Endometrium (tissue), 2 donors: ENCODE results near the gene SH3D19.
A peak's percentile ranks its signal among the peaks of the same experiment; 100 is the strongest.
"Not testable (repeated sequence)": the region's sequence is repeated elsewhere in the genome, so short reads cannot be mapped to it uniquely, and the experiment has no call there.

Source experiments
- FAIRE-seq: peaks from 2 replicates; lab custom pipeline; 2012; peaks lifted over from hg19 to GRCh38; lab: Jason Lieb, UNC
- donor health status: control.
- donor health status: control.

SH3D19 gene

GRCh38 chr4:151147000-151147399 lies 178.4 kb downstream of the SH3D19 start:
- FAIRE-seq = no peak

- FAIRE-seq = no peak
Measured at GRCh38 chr4:151144329-151145072, 180.9 kb downstream of the SH3D19 start.

- FAIRE-seq = no peak
Measured at GRCh38 chr4:151143811-151144210, 181.6 kb downstream of the SH3D19 start.

GRCh38 chr4:151143162-151143561 lies 182.2 kb downstream of the SH3D19 start:
- no peak for FAIRE-seq

GRCh38 chr4:151142758-151143157 lies 182.6 kb downstream of the SH3D19 start:
- no peak for FAIRE-seq

GRCh38 chr4:151139814-151140213 lies 185.6 kb downstream of the SH3D19 start:
- FAIRE-seq = no peak

GRCh38 chr4:151136048-151136447 lies 189.4 kb downstream of the SH3D19 start:
- FAIRE-seq = not testable (repeated sequence)

- no peak for FAIRE-seq
Measured at GRCh38 chr4:151133311-151133710, 192.1 kb downstream of the SH3D19 start.

- no peak for FAIRE-seq
Measured at GRCh38 chr4:151129796-151130195, 195.6 kb downstream of the SH3D19 start.

- peak; percentile 89 for FAIRE-seq
Measured at GRCh38 chr4:151117371-151117962, 207.9 kb downstream of the SH3D19 start.

GRCh38 chr4:151114986-151115385 lies 210.4 kb downstream of the SH3D19 start:
- no peak for FAIRE-seq

GRCh38 chr4:151114338-151114737 lies 211.1 kb downstream of the SH3D19 start:
- no peak for FAIRE-seq

GRCh38 chr4:151110236-151110635 lies 215.2 kb downstream of the SH3D19 start:
- no peak for FAIRE-seq

GRCh38 chr4:151107063-151107462 lies 218.3 kb downstream of the SH3D19 start:
- FAIRE-seq = no peak

GRCh38 chr4:151105454-151106032 lies 219.9 kb downstream of the SH3D19 start:
- no peak for FAIRE-seq

- no peak for FAIRE-seq
Measured at GRCh38 chr4:151104621-151105020, 220.8 kb downstream of the SH3D19 start.

- FAIRE-seq = no peak
Measured at GRCh38 chr4:151103758-151104157, 221.6 kb downstream of the SH3D19 start.

- FAIRE-seq = no peak
Measured at GRCh38 chr4:151100531-151100930, 224.9 kb downstream of the SH3D19 start.

GRCh38 chr4:151099976-151100417 lies 225.4 kb downstream of the SH3D19 start:
- no peak for FAIRE-seq

- peak; percentile 97 for FAIRE-seq
Measured at GRCh38 chr4:151099229-151099975, 226.0 kb downstream of the SH3D19 start, which contains the start of gene RPS3A. Gene RPS3A (plus strand): TSS chr4:151099628. CDS start chr4:151099653, 25 bp downstream.

GRCh38 chr4:151098979-151099228 lies 226.5 kb downstream of the SH3D19 start:
- no peak for FAIRE-seq

GRCh38 chr4:151097759-151098158 lies 227.6 kb downstream of the SH3D19 start:
- FAIRE-seq = no peak

- no peak for FAIRE-seq
Measured at GRCh38 chr4:151095142-151095541, 230.3 kb downstream of the SH3D19 start.
